NCI-H748 (cell line): ENCODE results near the gene GRB14.
"Not testable (repeated sequence)": the region's sequence is repeated elsewhere in the genome, so short reads cannot be mapped to it uniquely, and the experiment has no call there.

Source experiments
- DNase-seq: peaks from one replicate; lab custom pipeline; 2025; ENCODE audit not compliant: unreplicated experiment; lab: John Stamatoyannopoulos, UW

GRB14 gene

DNA sequence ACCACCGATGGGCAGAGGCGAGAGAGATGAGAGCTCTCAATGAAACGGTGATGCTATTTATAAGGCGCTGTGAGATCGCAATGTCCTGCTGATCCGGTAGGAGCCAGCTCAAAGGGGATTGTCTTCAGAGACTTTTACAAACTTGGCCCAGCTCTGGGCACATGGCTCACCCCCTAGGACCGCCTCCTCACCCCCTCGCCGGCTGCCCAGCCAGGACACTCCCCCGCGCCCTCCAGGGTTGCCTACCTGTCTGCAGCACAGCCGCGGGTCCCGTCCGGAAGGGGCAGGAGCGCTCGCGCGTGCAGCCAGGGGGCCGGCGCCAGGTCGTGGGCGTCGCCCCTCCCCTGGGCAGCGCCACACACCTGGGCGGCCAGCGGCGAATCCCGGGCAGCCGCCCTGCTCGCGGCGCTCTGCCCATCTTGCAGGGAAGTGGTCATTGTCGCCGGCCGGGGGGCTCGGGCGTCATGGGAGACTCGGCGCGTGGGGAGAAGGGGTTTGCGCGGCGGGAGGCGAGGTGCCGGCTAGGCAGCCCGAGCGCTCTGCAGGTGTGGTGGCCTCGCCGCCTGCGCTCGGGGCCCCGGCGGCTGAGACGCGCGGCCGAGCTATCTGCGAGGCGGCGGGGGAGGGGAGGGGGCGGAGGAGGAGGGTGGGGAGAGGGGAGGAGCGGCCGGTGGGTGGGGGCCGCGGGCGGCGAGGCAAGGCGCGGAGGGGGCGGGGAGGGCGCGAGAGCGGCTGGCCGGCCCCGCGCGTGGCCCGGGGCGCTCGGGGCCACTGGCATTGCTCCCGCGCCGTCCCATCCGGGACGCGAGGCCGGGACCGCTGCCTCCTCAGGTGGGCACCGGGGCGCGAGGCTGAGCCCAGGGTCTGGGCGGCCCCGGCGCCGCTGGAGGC is at the start of gene GRB14:
GRB14 (minus strand) TSS at position 610 of the 891 bp plus-strand sequence; CDS start at position 437, 173 bp downstream.
- DNase-seq: peak; percentile 90

DNA sequence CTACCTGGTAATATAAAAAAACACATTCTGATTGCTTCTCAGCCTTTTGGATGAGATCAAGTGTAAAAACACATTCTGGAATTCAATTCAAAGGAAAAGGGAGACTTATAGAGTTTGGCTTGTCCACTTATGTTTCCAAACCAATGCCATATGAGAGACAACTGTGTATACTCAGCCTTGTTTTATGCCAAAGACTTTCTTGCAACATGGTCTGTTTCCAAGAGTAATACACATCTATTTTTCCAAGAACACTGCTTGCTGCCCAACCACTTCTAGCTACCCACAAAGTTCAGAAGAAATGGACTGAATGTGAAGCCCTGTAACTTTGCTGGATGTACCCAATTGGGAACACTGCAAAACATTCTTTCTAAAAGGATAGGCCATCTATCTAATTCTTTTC is 48.0 kb upstream of the GRB14 start:
- no peak for DNase-seq

DNA sequence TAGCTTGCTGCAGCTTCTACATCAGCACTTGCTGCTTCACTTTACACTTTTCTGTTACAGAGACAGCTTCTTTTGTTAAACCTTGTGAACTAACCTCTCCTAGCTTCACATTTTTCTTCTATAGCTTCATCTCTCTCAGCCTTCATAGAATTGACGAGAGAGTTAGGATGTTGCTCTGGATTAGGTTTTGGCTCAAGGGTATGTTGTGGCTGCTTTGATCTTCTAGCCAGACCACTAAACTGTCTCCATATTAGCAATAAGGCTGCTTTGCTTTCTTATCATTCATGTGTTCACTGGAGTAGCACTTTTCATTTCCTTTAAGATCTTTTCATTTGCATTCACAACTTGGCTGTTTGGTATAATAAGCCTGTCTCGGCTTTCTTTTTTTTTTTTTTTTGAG is 46.3 kb upstream of the GRB14 start:
- no peak for DNase-seq

DNA sequence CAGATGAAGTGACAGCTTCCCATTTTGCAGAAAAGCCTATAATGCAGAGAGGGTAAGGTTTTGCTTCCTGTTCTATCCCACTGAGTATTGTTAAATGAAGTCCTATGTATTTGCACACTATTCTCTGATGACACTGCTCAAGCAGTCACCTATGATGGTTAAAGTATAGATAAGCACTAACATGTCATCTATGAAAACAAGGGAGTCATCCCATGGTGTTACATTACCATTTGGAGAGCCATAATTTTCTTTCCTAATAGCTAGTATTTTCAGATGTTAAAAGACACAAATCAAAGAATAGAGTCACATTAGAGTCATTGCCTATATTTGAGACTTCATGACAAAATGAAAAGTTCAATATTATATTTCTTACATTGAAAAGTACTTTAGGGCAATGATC is 42.8 kb upstream of the GRB14 start:
- DNase-seq: peak; percentile 18

DNA sequence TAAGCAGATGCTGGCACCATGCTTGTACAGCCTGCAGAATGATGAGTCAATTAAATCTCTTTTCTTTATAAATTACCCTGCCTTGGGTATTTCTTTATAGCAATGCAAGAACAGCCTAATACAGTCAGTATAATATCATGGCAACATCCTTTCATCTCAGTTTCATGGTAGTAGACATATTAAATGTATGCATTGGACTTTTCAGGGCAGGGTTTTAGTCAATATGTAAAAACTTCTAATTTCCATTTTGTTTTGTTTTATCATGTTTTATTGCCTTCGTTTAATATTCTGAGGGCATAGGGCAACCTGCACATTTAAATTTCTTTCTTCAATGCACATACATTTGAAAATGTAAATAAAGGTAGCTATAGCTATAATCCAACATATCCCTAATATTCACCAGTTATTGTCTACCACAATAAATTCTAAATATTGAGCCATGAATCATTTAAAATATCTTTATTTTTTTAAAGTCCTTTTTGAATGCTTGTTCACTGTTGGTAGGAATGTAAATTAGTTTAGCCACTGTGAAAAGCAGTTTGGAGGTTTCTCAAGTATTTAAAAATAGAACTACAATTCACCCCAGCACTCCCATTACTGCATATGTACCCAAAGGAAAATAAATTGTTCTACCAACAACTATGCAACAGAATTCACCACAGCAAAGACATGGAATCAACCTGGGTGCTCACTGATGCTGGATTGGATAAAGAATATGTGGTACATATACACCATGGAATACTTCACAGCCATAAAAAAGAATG is 41.8 kb upstream of the GRB14 start:
- DNase-seq: no peak

DNA sequence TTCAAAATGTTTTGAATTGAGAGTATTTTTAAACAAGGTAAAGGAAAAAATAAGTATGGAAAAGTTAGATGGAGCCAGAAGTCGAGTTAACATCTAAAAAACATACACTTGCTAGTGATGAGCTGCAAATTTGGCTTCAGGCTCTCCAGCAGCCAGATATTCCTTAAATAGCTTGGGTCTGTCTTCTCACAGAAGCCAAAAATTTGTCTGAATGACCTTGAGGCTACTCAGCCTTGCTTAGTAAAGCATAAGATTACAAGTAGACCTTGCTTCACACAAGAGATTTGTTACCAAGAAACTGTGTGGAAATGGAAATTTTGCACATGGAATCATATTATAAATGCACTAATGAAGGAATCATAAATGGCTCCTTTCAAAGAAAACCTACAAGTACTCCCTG is 40.8 kb upstream of the GRB14 start:
- no peak for DNase-seq

DNA sequence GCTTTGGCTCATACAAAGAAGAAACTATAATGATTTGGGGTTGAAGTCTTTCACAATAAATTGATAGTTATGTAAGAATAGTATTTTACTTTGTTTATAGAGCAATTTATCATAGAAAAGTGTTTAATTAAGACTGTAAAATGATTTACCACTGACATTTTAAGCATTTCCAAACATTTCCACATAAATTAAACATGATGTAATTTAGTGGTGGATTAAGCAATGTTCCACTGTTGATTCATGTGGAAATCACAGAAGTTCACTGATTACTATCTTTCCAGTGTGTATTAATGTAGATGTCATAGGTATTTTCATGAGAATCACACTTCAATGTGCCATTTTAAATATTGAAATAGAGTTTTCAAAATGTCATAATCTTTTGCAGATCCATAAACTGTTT is 40.1 kb upstream of the GRB14 start:
- DNase-seq: no peak

DNA sequence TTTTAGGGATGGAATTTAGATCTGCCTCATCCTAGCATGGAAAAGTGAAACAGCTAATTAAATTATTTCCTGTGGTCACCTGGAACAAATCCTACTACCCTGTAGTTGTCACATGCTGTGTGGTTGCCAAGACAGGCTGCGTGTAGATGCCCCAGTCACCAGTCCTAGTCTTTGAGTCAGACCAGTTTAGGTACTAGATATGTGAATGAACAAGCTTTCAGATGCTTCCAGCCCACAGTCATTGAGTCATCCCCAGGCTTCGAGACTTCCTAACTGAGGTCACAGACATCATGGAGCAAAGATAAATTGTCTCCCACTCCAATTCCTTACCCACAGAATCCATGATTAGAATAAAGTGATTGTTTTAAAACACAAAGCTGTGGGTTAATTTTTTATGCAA is 35.8 kb upstream of the GRB14 start:
- DNase-seq: no peak

DNA sequence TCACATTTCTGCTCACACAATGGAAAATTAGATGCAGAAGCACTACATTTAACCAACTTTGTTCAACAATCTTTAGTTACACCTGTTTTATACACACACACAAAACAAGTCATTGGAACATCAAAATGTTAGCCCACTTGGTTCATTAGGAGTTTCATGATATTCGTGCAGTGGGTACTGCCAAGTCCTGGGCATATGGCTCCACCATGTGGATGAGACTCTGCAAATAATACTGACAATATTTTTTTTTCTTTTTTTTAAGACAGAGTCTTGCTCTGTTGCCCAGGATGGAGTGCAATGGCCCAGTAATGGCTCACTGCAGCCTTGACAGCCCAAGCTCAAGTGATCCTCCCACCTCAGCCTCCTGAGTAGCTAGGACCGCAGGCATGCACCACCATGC is 34.5 kb upstream of the GRB14 start:
- no peak for DNase-seq

DNA sequence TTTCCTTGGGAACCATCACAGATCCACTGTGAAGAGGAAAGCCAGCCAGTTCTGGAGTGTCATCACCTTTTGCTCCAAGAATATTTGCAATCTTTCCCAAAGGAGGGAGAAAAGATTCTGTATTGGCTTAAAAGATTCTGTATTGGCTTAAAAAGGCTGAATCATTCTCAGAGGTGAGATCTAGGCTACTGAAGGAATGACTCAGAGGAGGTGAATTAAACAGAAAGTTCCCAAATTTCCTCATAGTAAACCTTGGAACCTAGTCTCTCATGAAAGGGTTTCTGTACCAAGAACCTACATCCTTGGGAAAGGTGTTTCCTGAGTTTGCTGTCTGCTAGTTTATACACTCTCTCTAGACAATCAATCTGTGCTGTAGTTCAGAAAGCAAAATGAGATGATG is 34.1 kb upstream of the GRB14 start:
- DNase-seq: no peak

DNA sequence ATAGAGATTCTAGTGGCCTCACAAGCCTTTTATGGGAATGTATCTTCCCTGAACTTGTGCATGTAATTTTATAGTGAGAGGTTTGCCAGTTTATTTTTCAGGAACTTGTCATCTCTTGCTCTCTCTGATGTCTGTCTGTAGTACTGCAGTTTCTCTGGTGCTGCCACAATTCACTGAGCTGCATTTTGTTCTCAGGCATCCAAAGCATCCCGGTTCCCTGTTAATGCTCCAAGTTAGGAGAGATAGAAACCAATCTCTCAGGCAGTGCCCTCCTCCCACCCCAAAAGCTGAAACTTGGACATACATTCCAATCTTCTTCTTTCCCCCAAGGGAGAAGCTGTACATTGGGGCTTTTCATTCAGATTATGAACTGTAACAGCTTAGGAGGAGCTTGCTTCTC is 30.1 kb upstream of the GRB14 start:
- no peak for DNase-seq

DNA sequence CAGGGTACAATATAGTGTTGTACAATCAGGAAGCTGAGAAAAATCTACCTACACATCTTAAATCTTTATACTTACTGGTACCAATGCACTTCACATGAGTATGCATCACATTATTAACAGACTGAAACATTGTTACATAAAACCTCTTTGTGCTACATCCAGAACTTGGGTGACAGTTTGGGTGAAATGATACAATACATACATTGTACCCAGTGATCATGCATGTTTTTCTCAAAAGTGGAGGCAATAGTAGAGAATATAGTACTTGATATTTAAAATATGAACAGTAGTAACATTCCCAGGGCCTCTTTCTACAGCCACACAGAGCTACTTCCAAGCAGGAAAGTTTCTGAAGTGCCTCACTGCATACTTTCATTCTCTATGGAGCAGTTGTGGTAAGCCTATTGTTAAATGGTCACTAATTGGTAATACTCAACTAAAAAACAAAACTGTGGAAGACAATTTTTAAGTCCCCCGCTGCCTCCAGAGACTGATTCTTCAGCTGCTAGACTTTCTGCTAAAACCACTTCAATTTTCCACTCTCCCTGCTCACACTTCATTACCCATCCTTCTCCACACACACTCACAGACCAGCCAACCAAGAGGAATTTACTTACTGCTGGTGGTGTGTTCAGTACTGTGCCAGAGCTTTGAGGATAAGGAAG is 22.9 kb upstream of the GRB14 start:
- no peak for DNase-seq

DNA sequence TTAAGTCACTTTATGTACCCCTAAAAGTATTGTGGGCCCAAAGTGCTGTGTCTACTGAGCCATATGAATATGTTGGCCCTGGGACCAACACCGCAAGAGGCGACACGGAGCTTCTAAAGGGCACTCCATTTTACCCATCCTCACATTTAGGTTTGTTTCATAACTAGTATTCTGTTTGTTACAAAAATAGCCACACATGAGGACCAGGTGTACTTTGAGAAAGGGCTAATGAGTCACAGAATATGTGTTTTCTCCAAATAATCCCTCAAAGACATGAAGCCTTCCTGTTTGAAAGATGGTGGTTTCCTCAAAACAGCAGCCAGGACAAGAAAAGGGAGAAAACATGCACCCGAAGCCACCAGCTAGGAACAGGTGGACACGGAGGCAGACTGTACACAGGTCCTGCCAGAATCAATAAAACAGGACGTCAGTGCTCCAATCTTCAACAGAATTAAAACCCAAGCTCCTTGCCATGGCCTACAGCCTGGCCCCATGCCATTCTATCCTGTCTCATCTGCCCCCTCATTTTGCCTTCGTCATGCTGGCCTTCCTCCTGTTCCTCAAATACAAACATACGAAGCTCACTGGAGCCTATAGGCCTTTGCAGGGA is 21.8 kb upstream of the GRB14 start:
- DNase-seq: no peak

DNA sequence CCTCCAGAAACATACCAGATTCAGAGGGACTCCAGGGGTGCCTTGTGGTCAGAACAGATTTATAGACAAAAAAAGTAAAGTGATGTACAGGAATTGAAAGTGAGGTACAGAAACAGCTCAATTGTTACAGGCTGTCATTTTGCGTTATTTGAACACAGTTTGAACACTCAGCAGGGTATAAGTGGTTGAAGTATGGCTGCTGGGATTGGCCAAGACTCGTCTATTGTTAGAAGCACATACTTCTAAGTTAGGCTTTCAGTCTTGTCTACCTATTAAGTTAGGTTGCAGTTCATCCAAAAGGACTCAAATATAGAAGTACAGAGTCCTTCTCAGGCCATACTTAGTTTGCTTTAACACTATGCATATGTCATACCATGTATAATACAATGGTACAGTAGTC is 21.0 kb upstream of the GRB14 start:
- no peak for DNase-seq

DNA sequence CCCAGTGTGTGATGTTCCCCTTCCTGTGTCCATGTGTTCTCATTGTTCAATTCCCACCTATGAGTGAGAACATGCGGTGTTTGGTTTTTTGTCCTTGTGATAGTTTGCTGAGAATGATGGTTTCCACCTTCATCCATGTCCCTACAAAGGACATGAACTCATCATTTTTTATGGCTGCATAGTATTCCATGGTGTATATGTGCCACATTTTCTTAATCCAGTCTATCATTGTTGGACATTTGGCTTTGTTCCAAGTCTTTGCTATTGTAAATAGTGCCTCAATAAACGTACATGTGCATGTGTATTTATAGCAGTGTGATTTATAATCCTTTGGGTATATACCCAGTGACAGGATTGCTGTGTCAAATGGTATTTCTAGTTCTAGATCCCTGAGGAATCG is 7.0 kb upstream of the GRB14 start:
- not testable (repeated sequence) for DNase-seq

DNA sequence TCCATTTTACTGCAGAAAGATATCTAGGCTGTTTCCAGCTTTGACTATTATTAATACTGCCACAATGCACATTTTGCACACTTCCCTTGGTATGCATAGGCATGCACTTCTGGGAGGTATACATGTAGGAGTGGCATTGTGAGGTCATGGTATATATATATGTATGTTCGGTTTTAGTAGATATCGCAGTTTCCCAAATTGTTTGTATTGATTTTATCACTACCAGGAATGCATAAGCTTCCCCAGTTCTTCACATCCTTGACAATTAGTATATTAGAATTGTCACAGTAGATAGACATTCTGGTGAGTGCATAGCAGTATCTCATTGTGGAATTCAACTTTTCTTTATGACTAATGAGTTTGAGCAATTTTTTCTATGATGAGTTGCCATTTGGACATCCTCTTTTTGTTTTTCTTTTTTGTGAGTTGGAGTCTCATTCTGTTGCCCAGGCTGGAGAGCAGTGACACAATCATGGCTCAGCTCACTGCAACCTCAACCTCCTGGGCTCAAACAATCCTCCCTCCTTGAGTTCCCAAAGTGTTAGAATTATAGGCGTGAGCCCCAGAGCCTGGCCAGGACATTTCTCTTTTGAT is 4.2 kb upstream of the GRB14 start:
- DNase-seq: no peak

DNA sequence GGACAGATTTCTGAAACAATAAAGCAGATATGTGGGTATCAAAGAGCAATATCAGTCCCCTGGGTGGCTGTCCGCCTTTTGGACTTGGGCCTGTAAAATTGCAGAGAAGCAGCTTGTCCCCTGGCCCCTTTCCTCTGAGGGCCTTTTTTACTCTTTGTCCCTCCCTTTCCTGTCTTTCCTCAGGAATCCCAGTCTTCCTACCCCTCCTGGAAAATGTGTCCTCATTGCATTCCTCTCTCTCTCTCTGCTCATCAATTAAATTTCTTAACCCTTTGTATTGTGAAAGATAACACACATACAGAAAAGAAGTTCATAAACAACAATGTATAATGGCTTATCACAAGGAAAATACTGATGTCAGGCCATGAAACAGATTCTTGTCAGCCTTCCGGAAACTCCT is 3.0 kb upstream of the GRB14 start:
- no peak for DNase-seq

DNA sequence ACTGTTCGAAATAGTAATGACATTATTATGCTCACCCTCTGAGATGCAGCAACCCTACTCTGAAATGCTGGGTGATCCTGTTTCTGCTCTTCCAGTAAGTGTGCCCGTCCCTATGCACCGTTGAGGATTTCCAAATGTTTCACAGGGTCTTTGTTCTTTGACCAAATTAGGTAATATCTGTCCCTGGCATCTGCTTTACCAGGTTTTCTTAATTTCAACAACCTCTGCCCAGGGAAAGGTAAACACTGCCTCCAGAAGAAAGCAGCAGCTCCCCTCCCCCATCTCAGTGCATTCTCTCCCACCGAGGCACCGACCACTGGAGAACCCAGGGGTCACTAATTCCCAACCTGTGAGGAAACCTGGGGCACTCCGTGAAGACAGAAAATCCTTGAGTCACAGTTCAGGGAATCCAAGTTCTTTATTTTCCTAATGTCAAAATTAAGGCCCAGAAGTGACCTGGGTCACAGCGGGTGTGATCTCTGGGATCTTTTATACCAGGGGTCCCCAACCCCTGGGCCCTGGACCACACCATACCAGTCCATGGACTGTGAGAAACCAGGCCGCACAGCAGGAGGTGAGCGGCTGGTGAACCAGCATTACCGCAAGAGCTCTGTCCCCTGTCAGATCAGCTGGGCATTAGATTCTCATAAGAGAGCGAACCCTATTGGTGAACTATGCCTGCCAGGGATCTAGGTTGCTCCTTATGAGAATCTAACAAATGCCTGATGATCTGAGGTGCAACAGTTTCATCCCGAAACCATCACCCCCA is 1.2 kb upstream of the GRB14 start:
- peak; percentile 8 for DNase-seq

DNA sequence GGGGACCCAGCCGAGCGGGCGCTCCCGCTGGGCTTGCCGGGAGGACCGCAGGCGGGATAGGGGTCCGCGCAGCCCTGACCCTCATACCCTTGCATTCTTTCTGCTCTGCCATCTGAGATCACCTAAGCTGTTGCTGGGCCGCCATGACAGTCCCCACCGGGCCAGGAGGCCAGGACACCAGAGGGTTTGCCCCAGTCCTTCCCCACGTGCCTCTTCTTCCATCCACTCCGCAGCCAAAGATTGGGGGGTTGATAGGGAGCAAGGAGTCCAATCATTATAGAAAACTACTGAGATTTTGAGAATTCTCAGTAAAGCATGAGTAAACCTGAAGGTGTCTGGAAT is 453 bp upstream of the GRB14 start:
- peak; percentile 66 for DNase-seq

DNA sequence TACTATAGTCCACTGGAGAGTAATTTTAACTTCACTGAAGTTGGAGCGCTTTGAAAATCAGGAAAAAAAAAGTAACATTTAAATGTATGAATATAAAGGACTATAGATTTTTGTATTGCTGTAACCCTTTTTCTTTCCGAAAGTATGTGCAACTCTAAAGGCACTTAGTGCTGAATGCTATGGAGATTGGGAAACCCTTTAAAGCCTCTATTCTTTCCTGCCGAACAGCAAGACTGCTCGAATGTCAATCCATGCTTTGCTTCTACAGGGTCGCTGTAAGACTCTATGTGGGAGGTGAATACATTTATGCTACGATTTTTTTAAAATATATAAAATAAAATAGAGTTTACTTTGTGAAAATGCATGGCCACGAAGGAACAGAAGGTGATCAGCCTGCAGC is 825 bp downstream of the GRB14 start:
- DNase-seq: peak; percentile 56
